C4-2B (cell line): ENCODE measurements around the gene ELP2.

Experiments
- ZFX ChIP-seq: fragments of 450-650 bp; IDR thresholded peaks from 2 replicates; pipeline ENCODE4 v1.6.1; 2017
- TF ChIP-seq, protein P1 (sequence below): fragments of 450-650 bp; conservative IDR thresholded peaks from 2 replicates; pipeline ENCODE4 v1.5.1; 2017; ENCODE audit warnings: mild to moderate bottlenecking

DNA sequence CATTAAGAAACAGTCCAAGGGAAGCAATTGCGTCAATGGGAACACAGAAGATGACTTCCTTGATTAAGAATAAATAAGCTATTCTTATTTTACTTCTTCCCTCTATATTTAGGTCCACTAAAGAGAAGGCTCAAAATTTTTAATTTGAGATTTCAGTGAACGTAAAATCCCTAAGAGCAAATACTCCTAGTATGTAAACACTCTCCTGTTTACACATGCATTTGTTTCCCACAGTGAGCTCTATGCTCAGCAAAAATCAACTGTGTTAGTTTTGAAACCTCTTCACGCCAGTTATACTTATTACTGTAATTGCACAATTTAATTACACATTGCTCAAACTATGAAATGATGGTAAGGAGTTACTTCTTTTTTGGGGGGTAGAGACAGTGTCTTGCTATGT lies 9.4 kb upstream of the ELP2 start:
- TF ChIP-seq, protein P1, sequence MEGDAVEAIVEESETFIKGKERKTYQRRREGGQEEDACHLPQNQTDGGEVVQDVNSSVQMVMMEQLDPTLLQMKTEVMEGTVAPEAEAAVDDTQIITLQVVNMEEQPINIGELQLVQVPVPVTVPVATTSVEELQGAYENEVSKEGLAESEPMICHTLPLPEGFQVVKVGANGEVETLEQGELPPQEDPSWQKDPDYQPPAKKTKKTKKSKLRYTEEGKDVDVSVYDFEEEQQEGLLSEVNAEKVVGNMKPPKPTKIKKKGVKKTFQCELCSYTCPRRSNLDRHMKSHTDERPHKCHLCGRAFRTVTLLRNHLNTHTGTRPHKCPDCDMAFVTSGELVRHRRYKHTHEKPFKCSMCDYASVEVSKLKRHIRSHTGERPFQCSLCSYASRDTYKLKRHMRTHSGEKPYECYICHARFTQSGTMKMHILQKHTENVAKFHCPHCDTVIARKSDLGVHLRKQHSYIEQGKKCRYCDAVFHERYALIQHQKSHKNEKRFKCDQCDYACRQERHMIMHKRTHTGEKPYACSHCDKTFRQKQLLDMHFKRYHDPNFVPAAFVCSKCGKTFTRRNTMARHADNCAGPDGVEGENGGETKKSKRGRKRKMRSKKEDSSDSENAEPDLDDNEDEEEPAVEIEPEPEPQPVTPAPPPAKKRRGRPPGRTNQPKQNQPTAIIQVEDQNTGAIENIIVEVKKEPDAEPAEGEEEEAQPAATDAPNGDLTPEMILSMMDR: no peak
- TF ChIP-seq ZFX: no peak
